HG03280 (cell line): ENCODE data around the gene PAQR6.

Source experiments
- ATAC-seq: cut with Tn5 transposase; IDR thresholded peaks from one replicate; pipeline ENCODE4 v1.9.1; 2021; ENCODE audit warnings: mild to moderate bottlenecking, moderate library complexity; ENCODE audit not compliant: unreplicated experiment

PAQR6 gene

DNA sequence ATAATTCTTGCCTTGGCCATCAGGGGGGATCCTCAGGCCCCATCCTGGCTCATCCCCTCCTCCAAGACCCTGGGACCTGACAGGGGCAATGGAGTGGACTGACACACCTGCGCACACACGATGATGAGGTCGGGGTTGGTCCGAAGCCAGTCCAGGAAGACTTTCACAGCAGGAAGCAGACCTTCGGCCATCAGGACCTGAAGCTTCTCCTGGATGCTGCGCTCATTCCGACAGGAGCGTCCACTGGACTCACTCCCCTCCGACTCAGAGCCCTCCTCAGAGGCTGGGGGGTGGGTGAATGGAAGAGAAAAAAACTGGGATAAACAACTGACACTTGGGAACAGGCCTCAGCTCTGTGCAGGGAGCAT is 15.4 kb upstream of the PAQR6 start:
- no peak for ATAC-seq

DNA sequence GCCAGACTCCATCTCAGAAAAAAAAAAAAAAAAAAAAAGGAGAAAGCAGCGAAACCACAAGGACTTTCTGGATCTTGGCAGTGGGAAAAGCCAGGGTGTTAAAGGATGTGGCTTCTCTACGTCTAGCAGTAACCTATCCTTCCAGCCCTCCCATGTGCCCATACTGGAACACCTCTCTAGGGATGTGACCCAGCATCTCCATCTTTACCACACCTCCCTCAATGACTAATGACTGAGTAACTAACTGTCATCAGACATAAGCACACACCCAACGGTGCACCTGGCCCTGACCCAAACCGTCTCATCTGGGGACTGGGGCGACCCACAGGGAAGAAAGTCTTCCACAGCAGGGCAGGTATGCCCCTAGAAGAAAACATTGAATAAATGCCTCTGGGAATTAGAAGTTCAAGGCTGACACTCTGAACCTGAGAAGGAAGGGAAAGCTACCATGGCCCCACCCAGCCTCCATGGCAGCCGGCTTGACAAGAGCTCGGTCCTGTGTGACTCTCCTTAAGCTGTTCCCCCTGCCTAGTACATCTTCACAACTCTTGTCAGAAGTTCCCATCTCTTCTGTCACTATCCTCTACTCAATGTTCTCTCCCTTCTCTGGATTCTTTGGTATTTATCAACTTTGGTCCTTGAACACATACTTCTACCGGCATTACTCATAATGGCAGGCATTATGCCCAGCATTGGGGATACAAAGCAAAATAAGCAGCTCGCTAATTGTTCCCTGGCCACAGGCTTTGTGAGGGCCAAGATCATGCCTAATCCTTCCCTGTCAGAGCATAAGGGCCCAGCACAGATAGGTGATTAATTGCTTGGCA is 14.8 kb upstream of the PAQR6 start:
- no peak for ATAC-seq

DNA sequence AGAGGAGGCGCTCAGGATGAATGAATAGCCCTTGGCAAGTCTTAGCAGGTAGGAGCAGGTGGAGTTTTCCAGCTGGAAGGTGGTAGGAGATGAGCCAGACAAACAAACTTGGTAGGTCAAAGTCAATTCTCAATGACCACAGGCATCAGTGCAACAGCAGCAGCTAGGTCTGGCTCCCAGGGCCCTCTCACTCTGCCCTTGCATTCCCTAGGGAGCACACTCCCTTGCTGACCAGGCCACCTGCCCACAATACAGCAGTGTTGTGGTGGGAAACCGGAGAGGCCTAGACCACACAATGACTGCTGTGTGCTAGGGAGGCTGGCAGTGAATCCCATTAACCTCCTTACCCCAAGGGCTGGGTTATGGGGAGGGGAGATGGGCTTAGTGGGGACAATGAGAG is 13.0 kb upstream of the PAQR6 start:
- no peak for ATAC-seq

DNA sequence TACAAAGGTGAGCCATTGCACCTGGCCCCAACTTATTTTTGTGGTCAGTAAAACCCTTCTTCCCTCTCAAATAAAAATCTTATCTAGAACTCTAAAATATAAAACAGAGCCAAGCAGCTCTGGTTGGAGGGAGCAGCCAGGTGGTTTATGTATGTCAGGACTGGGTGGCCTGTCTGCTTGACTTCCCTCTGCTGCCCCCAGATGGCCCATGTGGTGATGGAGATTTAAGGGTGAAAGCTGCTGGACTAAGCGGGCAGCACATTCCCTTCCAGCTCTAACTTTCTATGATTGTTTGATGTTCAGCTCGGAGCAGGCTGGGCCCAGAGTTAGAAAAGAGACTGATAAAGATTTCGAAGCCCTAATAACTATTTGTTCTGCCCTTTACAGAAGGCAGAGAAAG is 11.9 kb upstream of the PAQR6 start:
- ATAC-seq = no peak

DNA sequence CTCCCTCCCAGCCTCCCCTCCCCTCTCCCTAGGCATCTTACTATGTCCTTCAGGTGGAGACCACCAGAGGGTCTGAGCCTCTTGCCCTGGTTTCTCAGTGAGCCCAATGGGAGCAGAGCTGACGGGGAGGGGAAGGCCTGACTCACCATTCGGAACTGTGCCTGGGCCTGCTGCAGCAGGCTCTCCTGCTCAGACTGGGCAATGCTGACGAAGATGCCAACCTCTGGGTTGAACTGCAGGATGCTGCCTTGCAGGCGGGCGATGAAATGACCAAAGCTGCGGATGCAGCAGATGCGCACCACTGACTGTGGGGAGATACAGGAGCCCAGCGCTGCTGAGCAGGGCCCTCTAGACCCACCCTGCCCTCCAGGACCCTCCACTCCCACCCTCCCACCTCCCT is 11.0 kb upstream of the PAQR6 start:
- no peak for ATAC-seq

DNA sequence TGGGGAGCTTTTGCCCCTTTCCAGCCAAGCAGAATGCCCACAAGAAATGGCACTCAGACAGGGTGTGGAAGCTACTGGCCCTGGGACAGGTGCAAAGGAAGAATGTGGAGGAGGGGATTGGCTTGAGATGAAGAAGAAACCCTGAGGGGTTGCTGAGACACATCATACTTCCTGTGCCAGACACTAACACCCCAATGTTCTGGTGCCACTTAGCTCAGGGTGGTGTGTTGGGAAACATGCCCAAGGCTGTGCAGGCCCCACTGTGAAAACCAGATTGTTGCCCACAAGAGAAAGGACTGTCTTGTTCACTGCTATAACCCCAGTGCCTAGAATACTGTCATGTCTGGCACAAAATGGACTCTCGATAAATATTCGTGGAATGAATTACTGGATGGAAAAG is 9.9 kb upstream of the PAQR6 start:
- no peak for ATAC-seq

DNA sequence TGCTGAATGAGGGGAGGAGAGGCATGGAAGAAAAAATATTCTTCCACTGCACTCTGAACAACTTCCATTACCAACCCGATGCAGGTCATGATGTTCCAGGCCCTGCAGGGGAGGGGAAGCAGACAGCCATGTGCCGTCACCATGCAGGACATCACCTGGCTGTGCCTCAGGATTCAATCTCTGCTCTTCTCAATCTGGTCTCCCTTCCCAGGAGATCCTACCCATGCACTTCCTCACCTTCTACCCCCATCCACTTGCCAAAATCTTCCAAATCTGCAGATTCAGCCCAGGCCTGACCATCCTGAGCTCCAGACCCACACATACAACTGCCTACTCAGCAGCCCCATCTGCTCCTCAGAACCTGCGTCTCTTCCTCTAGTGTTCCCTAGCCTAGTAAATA is 5.8 kb upstream of the PAQR6 start:
- ATAC-seq = no peak

DNA sequence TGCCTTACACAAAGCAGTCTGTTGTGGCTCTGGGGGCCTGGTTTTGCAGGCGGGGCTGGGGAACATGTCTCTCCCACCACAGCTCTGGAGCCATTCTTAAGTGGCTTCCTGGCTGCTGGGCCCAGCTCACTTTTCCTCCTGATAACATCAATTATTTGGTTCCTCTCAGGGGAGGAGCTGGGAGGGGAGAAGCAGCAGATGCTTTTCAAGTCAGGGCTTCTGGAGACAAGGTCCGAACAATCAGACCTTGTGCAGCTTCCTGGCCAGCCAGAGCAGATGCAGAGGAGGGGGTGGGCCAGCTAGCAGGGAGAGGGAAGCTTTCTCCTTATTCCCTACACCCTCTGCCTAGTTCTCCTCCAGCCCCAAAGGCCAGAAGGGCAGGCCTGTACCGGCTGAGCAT is 3.7 kb upstream of the PAQR6 start:
- ATAC-seq = no peak

DNA sequence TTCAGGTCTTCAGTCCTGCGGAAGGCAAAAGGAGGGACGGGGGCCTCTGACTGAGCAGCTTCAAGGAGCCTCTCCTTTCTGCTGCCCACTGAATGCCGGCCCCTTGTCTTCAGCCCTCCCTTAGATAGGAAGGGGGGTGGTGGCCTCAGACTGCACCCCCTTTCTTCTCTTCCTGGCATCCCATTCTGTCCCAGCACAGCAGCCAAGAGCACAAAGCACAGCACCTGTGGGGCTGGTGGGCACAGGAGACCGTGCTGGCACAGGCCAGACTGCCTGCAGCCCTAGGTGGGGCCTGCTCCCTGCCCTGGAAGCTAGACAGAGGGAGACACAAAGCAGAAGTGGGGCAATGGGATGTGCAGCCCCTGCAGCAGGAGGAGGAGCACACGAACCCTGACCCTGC is 1.7 kb upstream of the PAQR6 start:
- no peak for ATAC-seq

DNA sequence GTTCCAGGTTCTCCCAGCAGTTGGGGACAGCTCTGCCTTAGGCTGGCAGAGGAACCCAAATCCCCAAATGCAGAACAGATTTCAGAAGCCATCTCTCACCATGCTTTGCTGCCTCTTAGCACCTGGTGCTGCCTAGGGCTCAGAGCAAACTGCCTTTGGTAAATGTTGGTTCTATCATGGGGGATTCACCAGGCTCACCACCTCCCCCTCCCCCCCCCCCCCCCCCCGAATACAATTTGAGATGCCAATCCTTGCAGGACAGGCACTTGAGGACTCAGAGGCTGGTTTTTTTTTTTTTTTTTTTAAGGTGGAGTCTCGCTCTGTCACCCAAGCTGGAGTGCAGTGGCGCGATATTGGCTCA is 447 bp upstream of the PAQR6 start:
- no peak for ATAC-seq

DNA sequence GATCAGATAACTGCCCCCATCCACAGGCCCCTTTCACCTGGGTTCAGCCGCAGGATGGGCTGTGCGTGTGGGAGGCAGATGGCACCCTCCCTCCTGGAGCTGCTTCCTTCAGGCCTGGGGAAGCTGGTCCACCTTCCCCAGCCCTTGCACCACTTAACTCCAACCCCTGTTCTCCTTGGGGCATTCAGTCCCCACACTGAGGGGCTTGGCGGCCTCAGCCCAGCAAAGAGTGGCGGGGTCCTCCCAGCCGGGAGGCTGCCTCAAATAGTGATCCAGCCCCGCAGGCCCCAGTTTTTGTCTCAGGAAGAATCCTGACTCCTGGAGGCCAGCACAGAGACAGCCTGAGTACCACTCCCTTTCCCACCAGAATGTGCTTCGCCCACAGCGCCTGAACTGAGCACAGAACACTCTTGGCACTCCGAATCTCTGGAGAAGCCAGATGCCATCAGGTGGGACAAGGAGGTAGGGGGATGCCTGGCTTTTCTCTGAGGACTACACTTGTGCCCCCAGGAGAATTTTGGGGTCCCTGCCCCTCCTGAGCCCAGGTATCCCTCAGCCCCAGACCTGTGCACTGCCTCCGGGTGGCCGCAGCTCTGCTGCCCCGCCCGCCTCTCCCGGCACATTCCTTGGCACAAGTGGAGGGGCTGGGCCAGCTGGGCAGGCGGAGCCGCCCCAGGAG is 936 bp downstream of the PAQR6 start:
- no peak for ATAC-seq

DNA sequence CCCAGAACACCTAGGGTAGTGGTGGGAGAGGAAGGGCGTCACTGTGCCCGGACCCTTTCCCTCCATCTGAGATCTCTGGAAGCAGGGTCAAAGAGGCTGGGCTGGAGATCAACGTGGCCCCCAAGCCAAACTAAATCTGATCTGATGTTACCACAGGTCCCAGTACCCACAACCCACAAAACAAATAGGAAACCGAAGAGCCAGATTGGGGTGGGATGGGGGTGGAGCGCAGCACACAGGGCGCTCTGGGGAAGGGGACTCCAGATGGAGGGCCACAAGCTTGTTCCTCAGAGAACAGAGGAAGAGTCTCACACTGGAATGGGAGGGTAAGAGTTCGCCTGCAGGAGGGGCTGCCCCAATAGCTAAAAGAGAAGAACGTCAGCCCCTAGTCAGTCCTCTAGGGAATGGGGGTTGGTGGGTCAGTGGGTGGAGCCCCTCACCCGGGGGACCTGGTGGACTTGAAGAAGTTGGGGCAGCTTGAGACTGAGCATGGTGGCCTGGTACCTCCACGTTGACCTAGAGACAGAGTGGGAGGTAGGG is 1.5 kb downstream of the PAQR6 start:
- ATAC-seq = no peak

DNA sequence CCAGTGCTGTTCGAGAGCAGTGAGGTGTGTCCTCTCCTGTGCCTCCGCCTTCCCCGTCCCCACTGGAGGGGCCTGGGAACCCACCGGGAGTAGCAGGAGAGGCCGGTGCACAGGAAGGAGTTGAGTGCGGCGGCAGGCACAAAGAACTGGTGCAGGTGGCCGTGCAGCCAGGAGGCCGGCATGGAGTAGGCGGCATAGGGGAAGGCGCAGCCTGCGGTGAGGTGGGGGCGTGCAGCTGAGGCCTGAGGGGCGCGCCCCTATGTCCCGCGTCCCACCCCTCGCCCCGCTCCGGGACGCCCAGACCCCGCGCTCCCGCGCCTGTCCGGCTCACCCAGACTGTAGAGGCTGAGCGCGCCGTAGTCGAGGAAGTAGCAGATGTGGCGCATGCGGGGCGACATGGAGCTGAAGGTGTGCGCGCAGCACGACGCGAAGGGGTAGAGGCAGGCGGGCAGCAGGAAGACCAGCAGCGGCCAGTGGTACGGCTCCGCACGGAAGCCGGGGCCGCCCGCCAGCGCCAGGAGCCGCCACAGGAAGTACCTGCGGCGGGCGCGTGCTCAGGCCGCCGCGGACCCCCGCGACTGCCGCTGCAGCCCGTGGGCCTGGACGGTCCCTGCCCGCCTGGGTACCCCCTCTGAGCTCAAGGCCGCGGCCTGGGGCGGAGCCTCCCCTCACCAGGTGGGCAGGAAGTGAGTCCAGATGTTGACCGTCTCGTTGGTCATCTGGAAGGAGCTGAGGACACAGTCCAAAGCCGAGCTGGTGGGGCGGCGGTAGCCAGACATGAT is 2.2 kb downstream of the PAQR6 start:
- ATAC-seq = no peak

DNA sequence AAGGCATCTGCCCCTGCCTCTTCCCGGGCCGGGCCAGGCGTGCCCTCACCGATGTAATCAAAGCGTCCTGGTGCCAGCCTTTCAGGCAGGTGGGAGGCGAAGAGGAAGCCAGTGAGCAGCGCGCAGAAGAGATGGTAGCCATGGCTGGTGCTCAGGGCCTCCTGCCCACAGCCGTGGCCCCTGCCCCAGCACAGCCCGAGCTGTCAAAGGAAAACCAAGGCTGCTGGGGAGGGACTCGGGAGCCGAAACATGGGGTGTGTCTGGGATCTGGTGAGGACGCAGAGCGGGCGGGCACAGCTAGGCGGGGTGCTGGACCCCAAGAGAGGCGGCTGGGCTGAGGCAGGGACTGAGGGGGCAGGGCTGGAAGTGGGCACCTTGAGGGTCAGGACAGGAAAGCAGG is 3.1 kb downstream of the PAQR6 start:
- ATAC-seq = no peak

DNA sequence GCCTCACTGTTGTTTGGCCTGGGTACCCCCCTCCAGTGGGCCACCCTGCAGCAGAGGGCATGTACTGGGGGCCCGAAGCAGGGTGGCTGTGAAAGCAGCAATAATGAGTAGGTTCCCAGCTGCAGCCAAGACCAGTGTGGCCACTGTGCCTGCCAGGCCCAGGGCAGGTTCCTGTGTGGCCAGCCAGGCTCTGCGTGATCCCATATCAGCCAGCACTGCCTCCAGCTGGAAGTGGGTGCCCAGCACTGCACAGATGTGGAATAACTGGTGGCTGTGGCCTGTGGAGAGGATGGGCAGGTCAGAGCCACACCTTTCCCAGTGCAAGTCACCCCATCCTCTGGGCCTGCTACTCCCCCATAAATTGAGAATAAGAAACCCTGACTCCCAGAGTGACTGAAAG is 3.7 kb downstream of the PAQR6 start:
- ATAC-seq = no peak

DNA sequence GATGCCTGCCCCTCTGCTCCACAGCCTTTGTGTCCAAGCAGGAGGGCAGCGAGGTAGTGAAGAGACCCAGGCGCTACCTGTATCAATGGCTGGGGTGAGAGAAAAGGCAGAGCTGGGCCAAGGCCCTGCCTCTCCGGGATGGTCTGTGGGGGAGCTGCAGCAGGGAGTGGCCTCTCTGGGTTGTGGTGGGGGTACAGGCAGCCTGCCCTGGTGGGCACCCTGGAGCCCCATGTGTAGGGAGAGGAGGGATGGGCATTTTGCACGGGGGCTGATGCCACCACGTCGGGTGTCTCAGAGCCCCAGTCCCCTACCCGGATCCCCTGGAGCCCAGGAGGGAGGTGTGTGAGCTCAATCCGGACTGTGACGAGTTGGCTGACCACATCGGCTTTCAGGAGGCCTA is 5.1 kb downstream of the PAQR6 start:
- no peak for ATAC-seq

DNA sequence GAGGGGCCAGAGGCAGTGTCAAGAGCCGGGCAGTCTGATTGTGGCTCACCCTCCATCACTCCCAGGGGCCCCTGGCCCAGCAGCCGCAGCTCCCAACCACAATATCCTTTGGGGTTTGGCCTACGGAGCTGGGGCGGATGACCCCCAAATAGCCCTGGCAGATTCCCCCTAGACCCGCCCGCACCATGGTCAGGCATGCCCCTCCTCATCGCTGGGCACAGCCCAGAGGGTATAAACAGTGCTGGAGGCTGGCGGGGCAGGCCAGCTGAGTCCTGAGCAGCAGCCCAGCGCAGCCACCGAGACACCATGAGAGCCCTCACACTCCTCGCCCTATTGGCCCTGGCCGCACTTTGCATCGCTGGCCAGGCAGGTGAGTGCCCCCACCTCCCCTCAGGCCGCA is 5.9 kb downstream of the PAQR6 start, which contains the start of gene BGLAP:
Gene BGLAP (plus strand): TSS at position 259 of the 400 bp plus-strand sequence. CDS start 48 bp downstream, at position 307.
- ATAC-seq = no peak

DNA sequence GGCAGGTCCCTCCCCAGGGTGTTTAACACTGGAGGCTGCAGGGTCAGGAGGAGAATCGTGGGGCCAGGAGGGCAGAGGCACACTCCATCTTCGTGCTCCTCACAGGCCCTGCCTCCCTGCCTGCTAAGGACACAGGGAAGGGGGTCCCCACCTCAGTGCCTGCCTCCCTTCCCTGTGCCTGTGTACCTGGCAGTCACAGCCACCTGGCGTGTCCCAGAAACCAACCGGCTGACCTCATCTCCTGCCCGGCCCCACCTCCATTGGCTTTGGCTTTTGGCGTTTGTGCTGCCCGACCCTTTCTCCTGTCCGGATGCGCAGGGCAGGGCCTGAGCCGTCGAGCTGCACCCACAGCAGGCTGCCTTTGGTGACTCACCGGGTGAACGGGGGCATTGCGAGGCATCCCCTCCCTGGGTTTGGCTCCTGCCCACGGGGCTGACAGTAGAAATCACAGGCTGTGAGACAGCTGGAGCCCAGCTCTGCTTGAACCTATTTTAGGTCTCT is 6.5 kb downstream of the PAQR6 start:
- ATAC-seq = no peak

DNA sequence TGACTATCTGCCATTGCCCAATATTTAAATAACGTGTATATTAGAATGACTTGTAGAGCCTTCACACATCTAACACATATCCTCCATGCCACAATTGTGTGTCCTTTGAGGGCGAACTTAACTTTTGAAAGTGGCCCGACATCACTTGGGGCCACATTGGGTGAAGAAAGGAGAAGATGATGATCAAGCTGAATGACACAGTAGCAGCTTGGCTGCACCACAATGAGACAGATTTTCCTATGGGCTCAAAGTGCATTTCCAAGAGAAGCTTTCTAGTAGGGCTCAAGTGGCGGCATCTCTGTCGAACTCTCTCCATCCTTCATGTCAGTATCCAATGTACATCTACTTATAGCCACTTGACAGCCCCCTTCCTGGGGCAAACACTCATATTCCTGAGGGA is 9.6 kb downstream of the PAQR6 start:
- ATAC-seq = no peak

DNA sequence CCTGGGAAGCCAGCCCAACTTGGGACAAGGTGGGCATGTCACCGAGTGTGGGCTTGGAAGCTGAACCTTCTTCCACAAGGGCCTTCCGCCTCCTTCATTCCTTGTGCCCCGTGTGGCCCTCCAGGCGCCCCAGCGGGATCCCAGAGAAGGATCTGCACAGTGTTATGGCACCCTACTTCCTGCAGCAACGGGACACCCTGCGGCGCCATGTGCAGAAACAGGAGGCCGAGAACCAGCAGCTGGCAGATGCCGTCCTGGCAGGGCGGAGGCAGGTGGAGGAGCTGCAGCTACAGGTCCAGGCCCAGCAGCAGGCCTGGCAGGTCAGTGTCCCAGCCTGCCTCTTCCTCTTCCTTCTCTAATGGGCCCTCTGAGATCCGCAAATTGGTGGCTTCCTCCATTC is 11.7 kb downstream of the PAQR6 start:
- no peak for ATAC-seq

DNA sequence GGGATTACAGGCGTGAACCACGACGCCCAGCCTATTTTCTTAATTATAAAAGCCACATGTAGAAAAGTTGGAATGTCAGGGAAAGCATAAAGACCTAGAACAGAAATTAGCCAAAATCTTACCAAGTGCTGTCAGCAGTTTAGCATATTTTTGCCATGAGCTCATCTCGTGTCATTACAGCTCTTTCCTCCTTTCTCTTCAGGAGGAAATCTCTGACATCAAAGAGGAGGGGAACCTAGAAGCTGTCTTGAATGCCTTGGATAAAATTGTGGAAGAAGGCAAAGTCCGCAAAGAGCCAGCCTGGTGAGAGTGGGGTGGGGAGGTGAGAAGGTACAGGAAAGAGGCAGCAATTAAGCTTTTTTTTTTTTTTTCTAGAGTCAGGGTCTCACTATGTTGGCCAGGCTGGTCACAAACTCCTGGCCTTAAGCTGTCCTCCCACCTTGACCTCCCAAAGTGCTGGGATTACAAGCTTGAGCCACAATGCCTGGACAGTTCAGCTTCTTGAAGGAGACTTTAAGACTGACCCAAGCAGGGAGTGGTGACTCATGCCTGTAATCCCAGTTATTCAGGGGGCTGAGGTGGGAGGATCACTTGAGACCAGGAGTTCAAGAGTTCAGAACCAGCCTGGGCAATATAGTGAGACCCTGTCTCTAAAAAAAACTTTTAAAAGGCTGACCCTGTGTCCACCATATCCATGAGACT is 14.3 kb downstream of the PAQR6 start:
- no peak for ATAC-seq
